OCI-M1 (cell line): ENCODE measurements around the gene NDUFAF2.

Source experiments
- DNase-seq: peaks from one replicate; lab custom pipeline; 2025; lab: John Stamatoyannopoulos, UW

The NDUFAF2 gene

GRCh38 chr5:61123145-61123544 lies 178.1 kb downstream of the NDUFAF2 start:
- DNase-seq, result no peak

DNA sequence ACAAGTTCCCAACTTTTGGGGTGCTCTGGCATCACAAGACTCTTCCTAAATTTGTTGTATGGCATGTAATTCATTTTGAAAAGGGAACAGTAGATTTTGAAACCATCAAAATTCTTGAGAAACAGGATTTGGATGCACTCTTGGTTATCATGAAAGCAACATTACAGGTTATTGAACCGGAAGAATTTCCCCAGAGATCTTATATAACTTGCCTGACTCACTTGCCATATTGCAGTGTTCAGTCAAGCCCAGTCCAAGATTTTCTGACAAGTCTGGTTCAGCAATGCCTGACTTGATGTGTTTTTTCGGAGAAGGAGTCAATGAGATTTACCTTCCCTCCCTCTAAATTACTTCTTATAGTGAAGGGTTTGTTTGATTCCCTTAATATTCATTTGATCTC lies 185.3 kb downstream of the NDUFAF2 start:
- DNase-seq, result no peak

DNA sequence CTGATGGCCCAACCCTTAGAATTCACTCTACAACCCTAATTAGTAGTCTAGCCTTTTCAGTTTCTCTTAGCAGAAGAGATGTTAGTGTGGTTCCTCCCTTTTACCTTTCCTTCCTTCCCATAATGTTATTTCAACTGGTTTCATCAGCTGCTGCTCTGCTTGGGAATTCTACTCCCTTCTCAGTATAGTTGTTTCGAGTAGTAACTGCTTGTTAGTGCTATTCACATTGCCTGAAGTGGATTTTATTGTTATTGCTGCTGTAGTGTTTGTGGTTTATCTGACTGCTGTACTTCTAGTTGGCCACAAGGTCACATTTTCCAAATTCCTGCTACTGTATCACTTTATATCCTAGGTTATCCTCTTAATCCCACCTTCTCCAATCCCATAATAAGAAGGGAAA lies 187.6 kb downstream of the NDUFAF2 start:
- DNase-seq, result peak; percentile 44

GRCh38 chr5:61137835-61138234 lies 192.8 kb downstream of the NDUFAF2 start:
- no peak for DNase-seq

DNA sequence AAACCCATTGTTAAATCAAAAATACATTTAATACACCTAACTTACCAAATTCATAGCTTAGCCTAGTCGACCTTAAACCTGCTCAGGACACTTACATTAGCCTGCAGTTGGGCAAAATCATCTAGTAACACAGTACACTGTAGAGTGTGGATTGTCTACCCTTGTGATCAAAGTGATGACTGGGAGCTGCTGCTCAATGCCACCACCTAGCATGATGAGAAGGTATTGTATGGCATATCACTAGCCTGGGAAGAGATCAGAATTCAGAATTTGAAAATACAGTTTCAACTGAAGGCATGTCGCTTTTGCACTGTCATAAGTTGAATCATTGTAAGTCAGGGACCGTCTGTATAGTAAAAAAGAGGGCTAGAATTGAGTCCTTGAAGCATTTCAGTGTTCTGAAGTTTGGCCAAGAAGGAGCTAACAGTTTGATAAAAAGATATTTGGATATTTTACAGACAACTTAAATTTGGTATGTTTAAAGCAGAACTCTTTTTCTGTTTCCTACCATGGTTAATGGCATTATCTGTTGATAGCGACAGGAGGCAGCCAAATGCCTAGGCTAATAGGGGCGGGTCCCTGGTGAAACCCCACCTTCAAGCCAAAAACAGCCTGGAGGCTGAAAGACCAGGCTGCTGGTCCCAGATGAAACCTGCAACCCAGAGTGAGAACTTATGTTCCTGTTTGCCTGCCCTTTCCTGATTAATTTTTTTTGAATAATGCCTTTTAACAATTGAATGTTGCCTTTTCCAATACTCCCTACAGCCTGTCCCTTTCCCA lies 194.3 kb downstream of the NDUFAF2 start:
- peak; percentile 80 for DNase-seq

DNA sequence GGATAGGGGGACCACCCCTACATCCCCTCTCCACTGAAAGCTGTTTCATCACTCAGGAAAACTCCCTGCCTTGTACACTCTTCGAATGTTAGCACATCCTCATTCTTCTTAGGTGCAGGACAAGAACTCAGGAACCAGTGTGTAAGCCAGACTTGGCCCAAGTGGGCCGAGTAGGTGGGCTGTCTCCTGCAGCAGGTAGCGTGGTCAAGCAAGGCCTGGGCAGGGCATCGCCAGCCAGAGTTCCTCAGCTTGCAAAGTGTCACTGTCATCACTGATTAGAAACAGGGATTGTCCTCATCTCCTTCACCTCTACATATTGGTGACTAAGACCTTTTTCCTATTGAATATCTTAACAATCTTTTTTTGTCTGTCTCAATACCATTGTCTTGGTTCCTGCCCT lies 194.9 kb downstream of the NDUFAF2 start:
- no peak for DNase-seq

DNA sequence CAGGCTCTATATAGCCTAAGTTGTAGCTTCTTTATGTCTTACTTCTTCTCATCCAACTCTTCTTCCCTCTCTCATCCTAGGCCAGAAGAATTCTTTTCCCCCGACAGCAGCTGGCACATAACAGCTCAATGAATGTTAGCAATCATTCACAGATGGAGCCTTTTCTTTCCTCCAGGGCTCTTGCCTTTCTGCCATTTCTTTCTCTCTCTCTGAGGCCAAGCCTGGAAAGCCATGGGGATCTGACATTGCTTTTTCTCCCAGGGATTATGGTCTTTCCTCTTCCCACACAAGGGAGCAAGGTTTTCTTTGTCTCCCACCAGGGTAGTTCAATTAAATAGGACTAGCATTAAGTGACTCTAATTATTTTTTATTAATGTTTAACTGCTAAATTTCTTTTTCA lies 196.8 kb downstream of the NDUFAF2 start:
- DNase-seq, result no peak

DNA sequence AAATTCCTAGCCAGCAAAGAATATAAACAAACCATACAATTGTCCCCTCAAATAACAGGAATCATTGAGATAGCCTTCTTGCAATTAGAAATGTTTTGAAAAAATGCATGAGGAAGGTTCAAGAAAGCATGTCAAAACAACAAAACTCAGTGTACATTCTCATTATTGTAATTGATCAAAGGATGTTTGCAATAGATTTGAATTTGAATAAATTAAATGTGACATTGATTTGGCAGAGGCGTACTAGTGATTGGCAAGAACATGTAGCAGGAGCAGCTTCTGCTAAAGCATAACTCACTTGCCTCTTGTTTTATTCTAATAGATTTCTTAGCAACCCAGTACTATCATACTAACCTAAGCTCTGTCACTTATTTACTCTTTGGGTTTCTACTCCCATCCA lies 197.4 kb downstream of the NDUFAF2 start:
- DNase-seq, result no peak

- no peak for DNase-seq
Measured at GRCh38 chr5:61142811-61143210, 197.8 kb downstream of the NDUFAF2 start.

GRCh38 chr5:61148515-61148914 lies 203.5 kb downstream of the NDUFAF2 start:
- DNase-seq, result no peak

DNA sequence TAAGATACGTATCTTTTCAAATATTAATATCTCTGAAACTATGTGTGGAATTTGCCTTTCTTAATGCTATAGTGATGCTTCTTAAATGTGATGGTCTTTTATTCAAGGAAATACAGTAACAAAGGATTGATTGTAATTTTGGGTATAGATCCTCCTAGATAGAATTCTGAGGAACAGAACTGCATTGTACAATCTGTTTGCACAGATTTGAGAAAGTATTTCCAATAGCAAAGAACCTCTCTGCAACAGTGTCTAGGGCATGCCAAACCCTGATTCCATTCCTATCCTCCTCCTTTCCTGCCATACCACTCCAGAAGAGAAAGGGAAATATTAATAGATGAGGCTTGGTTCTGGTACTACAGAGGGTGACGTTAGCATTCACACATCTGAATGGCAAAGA lies 206.9 kb downstream of the NDUFAF2 start:
- no peak for DNase-seq

- peak; percentile 45 for DNase-seq
Measured at GRCh38 chr5:61159070-61159469, 214.1 kb downstream of the NDUFAF2 start.

GRCh38 chr5:61159836-61160235 lies 214.8 kb downstream of the NDUFAF2 start:
- DNase-seq, result peak; percentile 78

GRCh38 chr5:61160497-61160896 lies 215.5 kb downstream of the NDUFAF2 start:
- DNase-seq, result peak; percentile 55

DNA sequence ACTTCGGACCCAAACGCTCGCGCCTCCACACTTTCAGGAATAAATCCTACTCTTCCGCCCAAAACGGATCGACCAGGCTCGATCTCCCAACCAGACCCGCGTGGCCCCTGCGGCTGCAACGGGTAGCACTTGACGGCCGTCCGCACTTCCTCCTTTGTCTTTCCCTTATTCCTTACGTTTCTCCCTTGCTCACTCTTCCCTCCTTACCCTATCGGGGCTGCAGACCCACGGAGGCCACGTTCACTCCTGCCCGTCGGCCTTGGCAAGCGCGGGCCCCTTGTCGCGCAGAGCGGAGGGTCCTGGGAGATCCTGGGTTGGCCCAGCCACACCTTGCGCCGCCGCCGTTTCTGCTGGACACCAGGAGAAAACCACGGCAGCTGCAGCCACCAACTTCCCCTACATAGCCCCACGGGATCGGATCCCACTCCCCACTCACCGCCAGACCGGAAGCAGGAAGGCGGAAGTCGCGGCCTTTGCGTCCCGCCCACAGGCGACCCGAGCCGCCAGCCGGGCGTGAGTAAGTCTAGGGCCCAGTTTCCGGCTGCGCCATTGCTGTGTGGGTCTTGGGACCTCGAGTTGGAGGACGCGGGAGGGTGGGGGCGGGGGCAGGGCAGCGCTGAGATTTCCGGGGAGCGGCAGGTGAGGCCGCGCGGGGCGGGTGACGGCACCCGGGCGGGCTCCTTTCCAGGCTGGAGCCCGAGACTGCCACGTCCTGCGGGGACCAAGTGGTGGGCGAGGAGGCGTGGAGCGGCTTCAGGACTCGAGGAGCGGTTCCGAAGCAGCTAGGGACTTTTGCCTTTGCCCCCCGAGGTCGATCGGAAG lies 217.2 kb downstream of the NDUFAF2 start, which contains the start of gene SMIM15:
TSS of gene SMIM15 (minus strand) at position 459 of the 822 bp plus-strand sequence. CDS start 2,297 bp downstream, outside the sequence.
- DNase-seq, result peak; percentile 95

- no peak for DNase-seq
Measured at GRCh38 chr5:61162832-61163567, 218.0 kb downstream of the NDUFAF2 start.

- no peak for DNase-seq
Measured at GRCh38 chr5:61163905-61164304, 218.9 kb downstream of the NDUFAF2 start.

DNA sequence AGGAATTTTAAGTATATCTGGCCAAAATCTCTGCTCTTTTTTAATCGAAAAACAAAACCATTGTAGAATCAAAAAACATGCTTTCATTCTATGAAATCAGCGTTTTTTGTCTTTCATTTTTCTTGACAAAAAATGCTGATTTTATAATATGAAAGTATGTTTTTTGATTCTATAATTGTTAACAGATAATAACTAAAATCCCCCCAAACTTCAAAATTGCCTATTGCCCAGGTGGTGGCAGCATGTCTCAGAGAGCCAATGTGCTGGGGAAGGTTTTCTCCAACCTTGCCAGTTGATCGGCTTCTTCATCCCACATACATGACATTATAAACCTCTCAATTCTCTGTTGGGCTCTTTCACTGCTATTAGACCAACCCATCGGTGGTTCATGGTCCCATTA lies 222.4 kb downstream of the NDUFAF2 start:
- DNase-seq, result peak; percentile 54

- DNase-seq, result no peak
Measured at GRCh38 chr5:61168951-61169350, 223.9 kb downstream of the NDUFAF2 start.

GRCh38 chr5:61171479-61171878 lies 226.5 kb downstream of the NDUFAF2 start:
- no peak for DNase-seq

- DNase-seq, result no peak
Measured at GRCh38 chr5:61176631-61177030, 231.6 kb downstream of the NDUFAF2 start.

DNA sequence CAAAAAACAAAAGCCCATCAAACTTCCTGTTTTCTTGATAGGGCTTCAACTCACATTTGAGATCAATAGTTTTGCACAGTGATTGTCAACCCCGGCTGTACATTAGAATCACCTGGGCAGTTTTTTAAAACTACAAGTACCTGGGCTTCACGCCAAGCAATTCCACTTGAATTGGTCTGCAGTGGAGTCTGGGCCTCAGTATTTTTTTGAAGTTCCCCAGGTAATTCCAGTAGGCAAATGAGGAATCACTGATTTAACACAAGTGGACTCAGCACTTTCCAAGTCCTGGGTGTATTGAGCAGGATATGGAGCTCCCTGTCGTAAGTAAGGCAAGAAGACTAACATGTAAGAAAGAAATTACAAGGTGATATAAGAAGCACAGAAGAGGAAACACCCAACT lies 232.1 kb downstream of the NDUFAF2 start:
- no peak for DNase-seq
